Esophagus squamous epithelium (tissue), 5 donors: ENCODE data around the gene LFNG. TPM values are rescaled to one million over a fixed set of nuclear protein-coding genes. Genes with fewer than 3 reads are reported as not detected.

Experiments used
- DNase-seq: peaks from one replicate; lab custom pipeline; 2025; lab: John Stamatoyannopoulos, UW
- H3K27ac ChIP-seq, 4 donors: fragments of 200-600 bp; sonication (generic); one replicate each; pipeline ENCODE4 v1.5.1; 2016 to 2019; ENCODE audit warnings: mild to moderate bottlenecking in 1 of 4
- H3K27me3 ChIP-seq, 4 donors: fragments of 200-600 bp; sonication (generic); 1 replicate in 3 of 4; 2 replicates in 1 of 4; pipeline versions ENCODE4 v1.5.1 to v1.6.0; 2017 to 2021; ENCODE audit warnings: antibody characterized with exemption in 1 of 4
- H3K36me3 ChIP-seq, 3 donors: fragments of 200-600 bp; sonication (generic); one replicate each; pipeline ENCODE4 v1.5.1; 2016 to 2019
- H3K4me1 ChIP-seq, 3 donors: fragments of 200-600 bp; sonication (generic); one replicate each; pipeline ENCODE4 v1.5.1; 2017 to 2019
- H3K4me3 ChIP-seq, 4 donors: fragments of 200-600 bp; sonication (generic); 1 replicate in 3 of 4; 2 replicates in 1 of 4; pipeline ENCODE4 v1.5.1; 2016 to 2019; ENCODE audit warnings: mild to moderate bottlenecking in 2 of 4, moderate library complexity in 1 of 4
- H3K9me3 ChIP-seq, 3 donors: fragments of 200-600 bp; sonication (generic); one replicate each; pipeline ENCODE4 v1.5.1; 2016 to 2019
- POLR2A ChIP-seq, 4 donors: fragments of 450-650 bp; IDR thresholded peaks; one replicate each; pipeline ENCODE4 v1.6.1; 2017; ENCODE audit warnings: antibody characterized with exemption in 4 of 4, mild to moderate bottlenecking in 4 of 4, moderate library complexity in 3 of 4
- WGBS, 2 donors: methylation state at CpG; one replicate each; pipeline ENCODE4 v1.1.5; 2018; 5-methylcytosine and 5-hydroxymethylcytosine counted together
- intact Hi-C: fragments of 100-400 bp; cut with DNase I; formaldehyde crosslinking; loops from one replicate; pipeline ENCODE4 v1.15.0; 2022
- small RNA-seq, 4 donors: library from RNA; depleted of rRNA; stranded (forward); fragments of <200 nt; gene quantifications; one replicate each; pipeline ENCODE3, GENCODE V24; 2016
- total RNA-seq, 4 donors: library from RNA; depleted of rRNA; stranded (reverse); fragments of >200 nt; gene quantifications; one replicate each; pipeline ENCODE4 v1.1.0, GENCODE V29; 2016
- TF ChIP-seq, protein P1 (sequence below), 6 experiments: fragments of 450-650 bp in 4 of 6; fragments of 200-600 bp in 2 of 6; sonication (generic) in 2 of 6; IDR thresholded peaks; one replicate each; pipeline ENCODE4 v1.5.1; 2016 to 2019; ENCODE audit warnings: antibody characterized with exemption in 6 of 6, mild to moderate bottlenecking in 4 of 6, moderate library complexity in 4 of 6
- donor health status: DM: yes; HTN: yes; CAD: no.

Gene LFNG
- total RNA-seq, 4 donors from 2014 or later = 6.1 to 17.2 (median 11.9) TPM

DNA sequence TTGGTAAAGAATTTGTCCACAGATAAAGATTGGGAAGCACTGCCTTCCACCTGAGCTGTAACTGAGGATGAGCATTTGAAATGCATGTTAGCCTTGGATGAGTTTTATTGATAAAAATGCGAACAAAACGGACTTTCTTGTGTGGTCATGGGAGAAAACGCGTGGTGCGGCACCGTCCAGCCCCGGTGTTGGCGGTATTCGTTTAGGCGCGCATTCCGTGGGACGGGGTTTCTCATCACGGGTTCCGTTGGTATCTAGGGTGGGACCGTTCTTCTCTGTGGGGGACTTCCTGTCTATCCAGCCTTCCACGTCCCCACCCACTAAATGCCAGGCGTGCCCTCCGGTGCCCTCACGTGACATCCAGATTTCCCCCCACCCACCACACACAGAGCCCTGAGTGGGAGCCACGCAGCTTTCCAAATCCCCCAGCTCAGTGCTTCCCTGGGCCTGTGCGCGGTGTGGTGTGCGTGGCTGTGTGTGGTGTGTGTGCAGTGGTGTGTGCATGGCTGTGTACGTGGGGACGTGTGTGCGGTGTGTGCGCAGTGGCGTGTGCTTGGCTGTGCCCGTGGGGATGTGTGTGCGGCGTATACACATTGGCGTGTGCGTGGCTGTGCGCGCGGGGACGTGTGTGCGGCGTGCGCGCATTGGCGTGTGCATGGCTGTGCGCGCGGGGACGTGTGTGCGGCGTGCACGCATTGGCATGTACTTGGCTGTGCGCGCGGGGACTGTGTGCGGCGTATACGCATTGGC lies 57.3 kb downstream of the LFNG start:
- no peak for DNase-seq
- WGBS, 2 donors = 89 to 98% methylated on average over 18 to 36 of the region's 56 CpGs
- no peak overlapping the region for H3K4me3 ChIP-seq
- no peak overlapping the region for H3K27ac ChIP-seq
- intact Hi-C loops = no loop called here
- no peak for TF ChIP-seq POLR2A (IDR thresholded peaks at IDR 0.05)
- TF ChIP-seq, protein P1, sequence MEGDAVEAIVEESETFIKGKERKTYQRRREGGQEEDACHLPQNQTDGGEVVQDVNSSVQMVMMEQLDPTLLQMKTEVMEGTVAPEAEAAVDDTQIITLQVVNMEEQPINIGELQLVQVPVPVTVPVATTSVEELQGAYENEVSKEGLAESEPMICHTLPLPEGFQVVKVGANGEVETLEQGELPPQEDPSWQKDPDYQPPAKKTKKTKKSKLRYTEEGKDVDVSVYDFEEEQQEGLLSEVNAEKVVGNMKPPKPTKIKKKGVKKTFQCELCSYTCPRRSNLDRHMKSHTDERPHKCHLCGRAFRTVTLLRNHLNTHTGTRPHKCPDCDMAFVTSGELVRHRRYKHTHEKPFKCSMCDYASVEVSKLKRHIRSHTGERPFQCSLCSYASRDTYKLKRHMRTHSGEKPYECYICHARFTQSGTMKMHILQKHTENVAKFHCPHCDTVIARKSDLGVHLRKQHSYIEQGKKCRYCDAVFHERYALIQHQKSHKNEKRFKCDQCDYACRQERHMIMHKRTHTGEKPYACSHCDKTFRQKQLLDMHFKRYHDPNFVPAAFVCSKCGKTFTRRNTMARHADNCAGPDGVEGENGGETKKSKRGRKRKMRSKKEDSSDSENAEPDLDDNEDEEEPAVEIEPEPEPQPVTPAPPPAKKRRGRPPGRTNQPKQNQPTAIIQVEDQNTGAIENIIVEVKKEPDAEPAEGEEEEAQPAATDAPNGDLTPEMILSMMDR (IDR thresholded peaks at IDR 0.05) = no peak
- peaks cover 0 to 10% (median 0%) of the 10 kb centered on the region in 3 donors for H3K4me1 ChIP-seq
- peaks cover 0 to 58% (median 5%) of the 10 kb centered on the region in 3 donors for H3K36me3 ChIP-seq
- H3K27me3 ChIP-seq = no peaks in the 10 kb centered on the region
- H3K9me3 ChIP-seq = no peaks in the 10 kb centered on the region

Small RNAs within 50 kb of the gene (small RNA-seq; reads per million reads assigned to genes)
- 0 to 0.14 (median 0.07) reads per million in 4 donors for gene MIR4648

Other genes with a start within 250 kb of the LFNG start
- 10 to 100 TPM in 3 of 4 donors, 1 to 10 TPM in 1; 4.7 to 17.9 (median 12.5) TPM for gene SNX8, start 205.3 kb upstream of the LFNG start, total RNA-seq
- gene EIF3B, start 164.9 kb upstream of the LFNG start, total RNA-seq = 100 to 1,000 TPM; 127 to 155 (median 136) TPM
- gene CHST12, start 116.2 kb upstream of the LFNG start, total RNA-seq = 10 to 100 TPM in 1 of 4 donors, 1 to 10 TPM in 3; 1.5 to 11.8 (median 5.0) TPM
- gene GRIFIN, start 43.4 kb upstream of the LFNG start, total RNA-seq = not detected
- 10 to 100 TPM; 15.5 to 28.3 (median 22.8) TPM for gene BRAT1, start 35.8 kb downstream of the LFNG start, total RNA-seq
- gene IQCE, start 39.2 kb downstream of the LFNG start, total RNA-seq = 10 to 100 TPM in 1 of 4 donors, 1 to 10 TPM in 3; 4.5 to 10.6 (median 6.3) TPM
- gene TTYH3, start 112.2 kb downstream of the LFNG start, total RNA-seq = 10 to 100 TPM in 2 of 4 donors, 1 to 10 TPM in 2; 4.7 to 23.1 (median 10.2) TPM
- under 1 TPM in 2 of 4 donors, not detected in 2; 0.12 to 0.19 TPM for gene AMZ1, start 168.4 kb downstream of the LFNG start, total RNA-seq